Lower leg skin (tissue), 3 donors: Measurements from ENCODE around the gene CAPNS1.
"Not testable (repeated sequence)": the region's sequence is repeated elsewhere in the genome, so short reads cannot be mapped to it uniquely, and the experiment has no call there.

Experiments
- POLR2A ChIP-seq, 2 donors: fragments of 450-650 bp; IDR thresholded peaks; one replicate each; pipeline ENCODE4 v1.6.1; 2016 to 2017; ENCODE audit warnings: antibody characterized with exemption in 2 of 2, mild to moderate bottlenecking in 1 of 2, moderate library complexity in 1 of 2
- TF ChIP-seq, protein P1 (sequence below), 3 donors: fragments of 450-650 bp; IDR thresholded peaks; one replicate each; pipeline ENCODE4 v1.5.1; 2016; ENCODE audit warnings: antibody characterized with exemption in 3 of 3, mild to moderate bottlenecking in 3 of 3, moderate library complexity in 2 of 3

DNA sequence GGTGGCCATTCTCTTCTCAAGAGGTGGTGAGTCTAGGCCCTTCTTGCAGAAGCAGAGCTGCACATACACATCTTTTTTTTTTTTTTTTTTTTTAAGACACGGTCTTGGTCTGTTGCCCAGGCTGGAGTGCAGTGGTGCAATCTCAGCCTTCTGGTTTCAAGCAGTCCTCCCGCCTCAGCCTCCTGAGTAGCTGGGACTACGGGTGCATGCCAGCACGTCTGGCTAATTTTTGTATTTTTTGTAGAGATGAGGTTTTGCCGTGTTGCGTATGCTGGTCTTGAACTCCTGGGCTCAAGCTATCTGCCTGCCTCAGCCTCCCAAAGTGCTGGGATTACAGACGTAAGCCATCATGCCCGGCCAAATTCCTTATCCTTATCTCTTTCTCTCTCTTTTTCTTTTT lies 34.0 kb downstream of the CAPNS1 start:
- TF ChIP-seq, protein P1, sequence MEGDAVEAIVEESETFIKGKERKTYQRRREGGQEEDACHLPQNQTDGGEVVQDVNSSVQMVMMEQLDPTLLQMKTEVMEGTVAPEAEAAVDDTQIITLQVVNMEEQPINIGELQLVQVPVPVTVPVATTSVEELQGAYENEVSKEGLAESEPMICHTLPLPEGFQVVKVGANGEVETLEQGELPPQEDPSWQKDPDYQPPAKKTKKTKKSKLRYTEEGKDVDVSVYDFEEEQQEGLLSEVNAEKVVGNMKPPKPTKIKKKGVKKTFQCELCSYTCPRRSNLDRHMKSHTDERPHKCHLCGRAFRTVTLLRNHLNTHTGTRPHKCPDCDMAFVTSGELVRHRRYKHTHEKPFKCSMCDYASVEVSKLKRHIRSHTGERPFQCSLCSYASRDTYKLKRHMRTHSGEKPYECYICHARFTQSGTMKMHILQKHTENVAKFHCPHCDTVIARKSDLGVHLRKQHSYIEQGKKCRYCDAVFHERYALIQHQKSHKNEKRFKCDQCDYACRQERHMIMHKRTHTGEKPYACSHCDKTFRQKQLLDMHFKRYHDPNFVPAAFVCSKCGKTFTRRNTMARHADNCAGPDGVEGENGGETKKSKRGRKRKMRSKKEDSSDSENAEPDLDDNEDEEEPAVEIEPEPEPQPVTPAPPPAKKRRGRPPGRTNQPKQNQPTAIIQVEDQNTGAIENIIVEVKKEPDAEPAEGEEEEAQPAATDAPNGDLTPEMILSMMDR (IDR thresholded peaks at IDR 0.05), result not testable (repeated sequence)
- TF ChIP-seq POLR2A (IDR thresholded peaks at IDR 0.05), result not testable (repeated sequence)
